ENCODE results near the gene REV3L.

Gene REV3L

DNA sequence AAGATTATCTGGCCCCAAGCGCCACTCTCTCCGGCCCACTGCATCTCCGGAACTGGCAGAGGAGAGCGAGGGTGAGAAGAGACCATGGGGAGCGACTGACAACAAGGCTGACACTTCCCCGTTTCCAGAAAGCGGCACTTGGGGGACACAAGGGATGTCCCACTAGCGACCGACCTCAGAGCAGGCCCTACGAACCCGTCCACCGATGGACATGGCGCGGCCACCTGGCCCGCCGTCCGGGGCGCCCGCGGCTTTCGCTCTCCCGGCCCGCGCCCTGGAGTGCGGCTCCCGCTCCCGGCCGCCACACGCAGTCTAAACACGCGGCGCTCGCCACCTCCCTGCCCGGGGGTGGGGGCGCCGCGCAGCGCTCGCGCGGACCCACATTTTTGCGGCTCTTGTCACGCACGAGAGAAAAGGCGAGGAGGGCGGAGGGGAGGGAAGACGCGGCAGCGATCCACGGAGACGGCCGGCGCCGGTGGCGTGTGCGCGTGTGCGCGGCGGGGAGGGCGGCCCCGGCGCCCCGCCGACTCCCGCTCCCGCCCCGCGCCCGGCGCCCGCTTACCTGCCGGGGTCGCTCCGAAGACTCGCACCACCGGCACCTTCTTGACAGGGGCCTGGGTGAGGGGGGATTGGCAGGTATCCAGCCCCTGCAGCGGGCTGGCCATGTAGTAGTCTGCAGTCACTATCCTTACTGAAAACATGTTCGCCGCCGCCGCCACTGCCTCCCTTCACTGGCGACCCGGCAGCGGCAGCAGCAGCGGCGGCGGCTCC, 645 bp downstream of the REV3L start:
- Mint-ChIP-seq H3K27me3 (ENCODE audit: low read depth) (no peaks in the 10 kb centered on the region), H3K9me3 (no peaks in the 10 kb centered on the region), H3K36me3 (ENCODE audit: low read depth) (peaks cover 11% of the 10 kb centered on the region), H3K4me3 (peak overlapping the region; percentile 93 to 99 (median 96)), H3K4me1 (peaks cover 47% of the 10 kb centered on the region), H3K27ac (peak overlapping the region; percentile 92 to 100 (median 99))
- TF ChIP-seq, protein P1, sequence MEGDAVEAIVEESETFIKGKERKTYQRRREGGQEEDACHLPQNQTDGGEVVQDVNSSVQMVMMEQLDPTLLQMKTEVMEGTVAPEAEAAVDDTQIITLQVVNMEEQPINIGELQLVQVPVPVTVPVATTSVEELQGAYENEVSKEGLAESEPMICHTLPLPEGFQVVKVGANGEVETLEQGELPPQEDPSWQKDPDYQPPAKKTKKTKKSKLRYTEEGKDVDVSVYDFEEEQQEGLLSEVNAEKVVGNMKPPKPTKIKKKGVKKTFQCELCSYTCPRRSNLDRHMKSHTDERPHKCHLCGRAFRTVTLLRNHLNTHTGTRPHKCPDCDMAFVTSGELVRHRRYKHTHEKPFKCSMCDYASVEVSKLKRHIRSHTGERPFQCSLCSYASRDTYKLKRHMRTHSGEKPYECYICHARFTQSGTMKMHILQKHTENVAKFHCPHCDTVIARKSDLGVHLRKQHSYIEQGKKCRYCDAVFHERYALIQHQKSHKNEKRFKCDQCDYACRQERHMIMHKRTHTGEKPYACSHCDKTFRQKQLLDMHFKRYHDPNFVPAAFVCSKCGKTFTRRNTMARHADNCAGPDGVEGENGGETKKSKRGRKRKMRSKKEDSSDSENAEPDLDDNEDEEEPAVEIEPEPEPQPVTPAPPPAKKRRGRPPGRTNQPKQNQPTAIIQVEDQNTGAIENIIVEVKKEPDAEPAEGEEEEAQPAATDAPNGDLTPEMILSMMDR (IDR thresholded peaks at IDR 0.05; ENCODE audit: unreplicated experiment in 3 of 3) = no peak

- TF ChIP-seq, protein P1 (IDR thresholded peaks at IDR 0.05; ENCODE audit: unreplicated experiment in 3 of 3) = no peak
- Mint-ChIP-seq H3K27ac (peak overlapping the region; percentile 92 to 99 (median 97)), H3K9me3 (no peaks in the 10 kb centered on the region), H3K4me3 (peak overlapping the region; percentile 93 to 99 (median 96)), H3K27me3 (ENCODE audit: low read depth) (no peaks in the 10 kb centered on the region), H3K36me3 (ENCODE audit: low read depth) (peaks cover 6% of the 10 kb centered on the region), H3K4me1 (peaks cover 51% of the 10 kb centered on the region)
These were observed 1.2 kb downstream of the REV3L start for GRCh38 chr6:111481836-111482187.

DNA sequence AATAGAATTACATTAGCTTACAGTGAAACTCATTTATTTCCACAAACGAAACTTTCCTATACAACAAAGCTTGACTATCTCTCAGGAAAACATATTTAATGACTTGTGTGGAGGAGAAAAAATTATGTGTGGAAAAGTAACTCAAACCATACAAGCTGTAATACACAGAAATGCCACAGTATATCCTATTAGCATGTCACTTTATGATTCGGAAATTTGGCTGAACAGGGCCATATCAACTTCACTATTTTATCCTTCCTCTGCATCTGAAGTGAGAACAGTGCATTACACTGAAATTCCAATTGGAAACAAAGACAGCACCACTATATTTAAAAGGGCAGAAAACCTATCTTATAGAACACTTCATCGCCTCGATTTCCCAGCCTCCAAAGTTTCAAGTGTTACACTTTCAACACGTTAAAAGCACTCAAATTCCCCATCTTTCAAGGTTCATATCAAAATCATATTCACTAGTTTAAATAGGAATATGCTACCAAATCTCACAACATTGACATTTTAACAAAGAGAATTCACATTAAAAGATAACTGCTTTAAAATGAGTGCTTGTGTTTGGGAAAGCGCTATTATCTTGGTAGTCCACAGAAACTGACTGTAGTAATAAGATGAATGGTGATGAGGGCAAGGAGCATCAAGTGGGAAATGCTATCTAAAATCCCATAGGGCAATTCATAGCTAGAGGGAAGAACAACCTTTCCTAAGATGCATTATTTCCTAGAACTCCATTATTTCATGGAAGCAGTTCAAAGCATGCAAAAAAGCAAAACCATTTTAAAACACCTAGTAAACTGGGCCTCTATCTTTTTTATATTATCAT, 1.8 kb downstream of the REV3L start:
- peak overlapping the region; percentile 93 to 99 (median 96) for H3K4me3 Mint-ChIP-seq
- TF ChIP-seq, protein P1 (IDR thresholded peaks at IDR 0.05; ENCODE audit: unreplicated experiment in 3 of 3) = no peak
- H3K4me1 Mint-ChIP-seq = peaks cover 51% of the 10 kb centered on the region
- H3K27me3 Mint-ChIP-seq (ENCODE audit: low read depth) = no peaks in the 10 kb centered on the region
- no peaks in the 10 kb centered on the region for H3K9me3 Mint-ChIP-seq
- peak overlapping the region; percentile 92 to 99 (median 97) for H3K27ac Mint-ChIP-seq
- no peaks in the 10 kb centered on the region for H3K36me3 Mint-ChIP-seq (ENCODE audit: low read depth)

- TF ChIP-seq, protein P1 (IDR thresholded peaks at IDR 0.05; ENCODE audit: unreplicated experiment in 3 of 3) = peak; percentile 36 to 51 (median 38)
- peaks cover 44% of the 10 kb centered on the region for H3K4me1 Mint-ChIP-seq
- peak overlapping the region; percentile 31 to 33 (median 32) for H3K4me3 Mint-ChIP-seq
- no peaks in the 10 kb centered on the region for H3K36me3 Mint-ChIP-seq (ENCODE audit: low read depth)
- H3K27me3 Mint-ChIP-seq (ENCODE audit: low read depth) = no peaks in the 10 kb centered on the region
- H3K9me3 Mint-ChIP-seq = no peaks in the 10 kb centered on the region
- peak overlapping the region; percentile 6 to 64 (median 42) for H3K27ac Mint-ChIP-seq
These were observed 4.3 kb downstream of the REV3L start for GRCh38 chr6:111478749-111479148.

GRCh38 chr6:111478064-111478476, 4.9 kb downstream of the REV3L start:
- TF ChIP-seq, protein P1 (IDR thresholded peaks at IDR 0.05; ENCODE audit: unreplicated experiment in 3 of 3) = no peak
- no peak overlapping the region for H3K4me3 Mint-ChIP-seq

More at GRCh38 chr6:111478064-111478476, 4.9 kb downstream of the REV3L start:
- H3K27me3 Mint-ChIP-seq (ENCODE audit: low read depth) = no peaks in the 10 kb centered on the region
- H3K36me3 Mint-ChIP-seq (ENCODE audit: low read depth) = no peaks in the 10 kb centered on the region
- peaks cover 46% of the 10 kb centered on the region for H3K4me1 Mint-ChIP-seq
- no peaks in the 10 kb centered on the region for H3K9me3 Mint-ChIP-seq
- peak overlapping the region in 1 of 3 experiments; percentile 11 for H3K27ac Mint-ChIP-seq
